ENCODE measurements around the gene ZNF662.
"Not testable (repeated sequence)": the region's sequence is repeated elsewhere in the genome, so short reads cannot be mapped to it uniquely, and the experiment has no call there.

Gene ZNF662

DNA sequence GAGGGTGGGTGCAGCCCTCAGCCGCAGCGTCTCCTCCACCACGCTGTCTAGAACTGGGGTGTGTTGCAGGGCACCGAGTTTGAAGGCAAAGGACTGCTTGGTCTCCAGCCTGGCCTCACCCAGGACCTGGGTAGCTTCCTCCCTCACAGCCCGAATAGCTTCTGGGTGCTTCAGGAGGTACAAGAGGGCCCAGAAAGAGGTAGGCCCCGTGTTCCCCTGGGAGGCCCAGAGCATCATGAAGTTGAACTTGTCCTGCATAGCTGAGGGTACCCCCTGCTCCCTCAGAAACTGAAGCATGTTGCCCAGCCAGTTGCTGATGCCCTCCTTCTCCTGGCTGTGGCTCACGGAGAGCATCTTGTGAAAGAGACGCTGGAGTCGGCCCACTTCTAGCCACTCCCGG lies 31.2 kb upstream of the ZNF662 start:
- Histone ChIP-seq H3K27ac (ENCODE audit: low read depth, low read length) (no peak overlapping the region), H3K9ac (ENCODE audit: low read length in 5 of 5) (no peak overlapping the region), H3K4me1 (ENCODE audit: control insufficient read depth in 5 of 5, insufficient read depth in 5 of 5, low read length in 5 of 5) (peaks cover 0 to 9% (median 0%) of the 10 kb centered on the region in 5 donors), H3K4me3 (ENCODE audit: low read depth in 1 of 5, low read length in 5 of 5) (no peak overlapping the region), H3K36me3 (ENCODE audit: control insufficient read depth in 5 of 5, insufficient read depth in 5 of 5, low read length in 5 of 5) (no peaks in the 10 kb centered on the region), H3K9me3 (ENCODE audit: control insufficient read depth in 5 of 5, low read length in 5 of 5) (no peaks in the 10 kb centered on the region), H3K27me3 (ENCODE audit: control insufficient read depth in 5 of 5, insufficient read depth in 4 of 5, low read length in 5 of 5) (peaks cover 0 to 4% (median 0%) of the 10 kb centered on the region in 5 donors)

DNA sequence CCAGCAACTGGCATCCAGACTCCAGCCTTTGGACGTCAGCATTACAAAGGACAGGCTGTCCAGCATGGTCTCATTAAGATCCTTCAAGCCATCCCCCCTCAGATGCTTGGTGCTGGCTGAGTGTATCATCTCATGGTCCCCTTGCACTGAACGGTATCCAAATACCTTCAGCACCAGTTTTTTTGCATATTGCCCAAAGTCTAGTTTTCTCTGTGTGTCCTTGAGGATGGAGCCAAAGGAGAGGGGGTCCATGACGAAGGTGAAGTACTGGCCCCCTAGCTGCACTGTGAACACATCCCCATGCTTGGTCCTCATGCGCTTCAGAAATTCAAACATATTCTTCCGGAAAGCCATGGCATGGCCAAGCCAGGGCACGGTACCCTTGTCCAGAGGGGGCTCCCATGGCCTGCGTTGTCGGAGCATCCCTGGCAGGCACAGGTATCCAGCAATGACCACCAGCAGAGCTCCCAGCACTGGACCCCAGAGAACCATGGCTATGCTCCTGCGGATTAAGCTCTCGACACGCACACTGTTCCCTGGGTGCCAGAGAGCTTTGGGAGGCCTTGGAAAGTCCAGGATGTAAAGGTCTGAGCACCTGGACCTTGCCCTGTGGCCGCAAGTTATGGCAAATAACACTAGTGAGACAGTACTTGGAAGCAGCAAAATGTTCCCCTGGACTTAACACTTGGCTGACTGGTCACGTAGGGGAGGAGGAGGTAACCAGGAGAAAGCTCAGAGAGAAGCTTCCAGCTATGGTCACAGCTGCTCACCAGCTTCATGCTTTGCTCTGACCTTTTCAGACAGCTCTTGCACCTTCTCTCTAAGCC lies 30.4 kb upstream of the ZNF662 start, which contains the start of gene CYP8B1:
CYP8B1 (minus strand) TSS at position 555 of the 827 bp plus-strand sequence; CDS start at position 492, 63 bp downstream.
- Histone ChIP-seq H3K27ac (ENCODE audit: low read depth, low read length) (no peak within 1 kb of the TSS), H3K36me3 (ENCODE audit: control insufficient read depth in 5 of 5, insufficient read depth in 5 of 5, low read length in 5 of 5) (no peaks in the 10 kb centered on the region), H3K9ac (ENCODE audit: low read length in 5 of 5) (no peak within 1 kb of the TSS), H3K9me3 (ENCODE audit: control insufficient read depth in 5 of 5, low read length in 5 of 5) (no peaks in the 10 kb centered on the region), H3K4me1 (ENCODE audit: control insufficient read depth in 5 of 5, insufficient read depth in 5 of 5, low read length in 5 of 5) (peaks cover 0 to 13% (median 4%) of the 10 kb centered on the region in 5 donors), H3K4me3 (ENCODE audit: low read depth in 1 of 5, low read length in 5 of 5) (no peak within 1 kb of the TSS), H3K27me3 (ENCODE audit: control insufficient read depth in 5 of 5, insufficient read depth in 4 of 5, low read length in 5 of 5) (peaks cover 0 to 4% (median 0%) of the 10 kb centered on the region in 5 donors)

GRCh38 chr3:42876401-42876800 lies 29.5 kb upstream of the ZNF662 start:
- Histone ChIP-seq H3K27ac (ENCODE audit: low read depth, low read length) (no peak overlapping the region), H3K4me3 (ENCODE audit: low read depth in 1 of 5, low read length in 5 of 5) (no peak overlapping the region), H3K36me3 (ENCODE audit: control insufficient read depth in 5 of 5, insufficient read depth in 5 of 5, low read length in 5 of 5) (no peaks in the 10 kb centered on the region), H3K4me1 (ENCODE audit: control insufficient read depth in 5 of 5, insufficient read depth in 5 of 5, low read length in 5 of 5) (peaks cover 0 to 22% (median 10%) of the 10 kb centered on the region in 5 donors), H3K9me3 (ENCODE audit: control insufficient read depth in 5 of 5, low read length in 5 of 5) (no peaks in the 10 kb centered on the region), H3K9ac (ENCODE audit: low read length in 5 of 5) (no peak overlapping the region), H3K27me3 (ENCODE audit: control insufficient read depth in 5 of 5, insufficient read depth in 4 of 5, low read length in 5 of 5) (peaks cover 0 to 4% (median 0%) of the 10 kb centered on the region in 5 donors)

GRCh38 chr3:42876940-42877720 lies 28.8 kb upstream of the ZNF662 start:
- no peak overlapping the region for H3K9ac ChIP-seq (ENCODE audit: low read length in 5 of 5)
- no peaks in the 10 kb centered on the region for H3K36me3 ChIP-seq (ENCODE audit: control insufficient read depth in 5 of 5, insufficient read depth in 5 of 5, low read length in 5 of 5)
- H3K27me3 ChIP-seq (ENCODE audit: control insufficient read depth in 5 of 5, insufficient read depth in 4 of 5, low read length in 5 of 5) = peaks cover 0 to 4% (median 0%) of the 10 kb centered on the region in 5 donors
- H3K27ac ChIP-seq (ENCODE audit: low read depth, low read length) = no peak overlapping the region
- H3K9me3 ChIP-seq (ENCODE audit: control insufficient read depth in 5 of 5, low read length in 5 of 5) = no peaks in the 10 kb centered on the region
- H3K4me3 ChIP-seq (ENCODE audit: low read depth in 1 of 5, low read length in 5 of 5) = no peak overlapping the region
- peaks cover 0 to 20% (median 11%) of the 10 kb centered on the region in 5 donors for H3K4me1 ChIP-seq (ENCODE audit: control insufficient read depth in 5 of 5, insufficient read depth in 5 of 5, low read length in 5 of 5)

- Histone ChIP-seq H3K27me3 (ENCODE audit: control insufficient read depth in 5 of 5, insufficient read depth in 4 of 5, low read length in 5 of 5) (peaks cover 0 to 4% (median 0%) of the 10 kb centered on the region in 5 donors), H3K4me3 (ENCODE audit: low read depth in 1 of 5, low read length in 5 of 5) (no peak overlapping the region), H3K27ac (ENCODE audit: low read depth, low read length) (no peak overlapping the region), H3K4me1 (ENCODE audit: control insufficient read depth in 5 of 5, insufficient read depth in 5 of 5, low read length in 5 of 5) (peaks cover 0 to 14% (median 11%) of the 10 kb centered on the region in 5 donors), H3K9me3 (ENCODE audit: control insufficient read depth in 5 of 5, low read length in 5 of 5) (no peaks in the 10 kb centered on the region), H3K36me3 (ENCODE audit: control insufficient read depth in 5 of 5, insufficient read depth in 5 of 5, low read length in 5 of 5) (no peaks in the 10 kb centered on the region), H3K9ac (ENCODE audit: low read length in 5 of 5) (no peak overlapping the region)
Measured at GRCh38 chr3:42877881-42878280, 28.1 kb upstream of the ZNF662 start.

- Histone ChIP-seq H3K27me3 (ENCODE audit: control insufficient read depth in 5 of 5, insufficient read depth in 4 of 5, low read length in 5 of 5) (peaks cover 0 to 1% (median 0%) of the 10 kb centered on the region in 5 donors), H3K9ac (ENCODE audit: low read length in 5 of 5) (peak overlapping the region in 3 of 5 donors; percentile 78 to 84 (median 81)), H3K36me3 (ENCODE audit: control insufficient read depth in 5 of 5, insufficient read depth in 5 of 5, low read length in 5 of 5) (no peaks in the 10 kb centered on the region), H3K9me3 (ENCODE audit: control insufficient read depth in 5 of 5, low read length in 5 of 5) (no peaks in the 10 kb centered on the region), H3K4me3 (ENCODE audit: low read depth in 1 of 5, low read length in 5 of 5) (peak overlapping the region; percentile 59 to 76 (median 69)), H3K4me1 (ENCODE audit: control insufficient read depth in 5 of 5, insufficient read depth in 5 of 5, low read length in 5 of 5) (peaks cover 0 to 14% (median 11%) of the 10 kb centered on the region in 5 donors), H3K27ac (ENCODE audit: low read depth, low read length) (no peak overlapping the region)
Measured at GRCh38 chr3:42880183-42880582, 25.8 kb upstream of the ZNF662 start.

- Histone ChIP-seq H3K27ac (ENCODE audit: low read depth, low read length) (no peak overlapping the region), H3K27me3 (ENCODE audit: control insufficient read depth in 5 of 5, insufficient read depth in 4 of 5, low read length in 5 of 5) (no peaks in the 10 kb centered on the region), H3K36me3 (ENCODE audit: control insufficient read depth in 5 of 5, insufficient read depth in 5 of 5, low read length in 5 of 5) (no peaks in the 10 kb centered on the region), H3K4me1 (ENCODE audit: control insufficient read depth in 5 of 5, insufficient read depth in 5 of 5, low read length in 5 of 5) (peaks cover 0 to 14% (median 11%) of the 10 kb centered on the region in 5 donors), H3K9ac (ENCODE audit: low read length in 5 of 5) (peak overlapping the region in 4 of 5 donors; percentile 64 to 84 (median 80)), H3K9me3 (ENCODE audit: control insufficient read depth in 5 of 5, low read length in 5 of 5) (no peaks in the 10 kb centered on the region), H3K4me3 (ENCODE audit: low read depth in 1 of 5, low read length in 5 of 5) (peak overlapping the region; percentile 59 to 76 (median 69))
Measured at GRCh38 chr3:42880601-42881451, 25.1 kb upstream of the ZNF662 start.

GRCh38 chr3:42883251-42883930 lies 22.6 kb upstream of the ZNF662 start:
- H3K9ac ChIP-seq (ENCODE audit: low read length in 5 of 5); H3K27me3 ChIP-seq (ENCODE audit: control insufficient read depth in 5 of 5, insufficient read depth in 4 of 5, low read length in 5 of 5); H3K9me3 ChIP-seq (ENCODE audit: control insufficient read depth in 5 of 5, low read length in 5 of 5): not testable (repeated sequence)

DNA sequence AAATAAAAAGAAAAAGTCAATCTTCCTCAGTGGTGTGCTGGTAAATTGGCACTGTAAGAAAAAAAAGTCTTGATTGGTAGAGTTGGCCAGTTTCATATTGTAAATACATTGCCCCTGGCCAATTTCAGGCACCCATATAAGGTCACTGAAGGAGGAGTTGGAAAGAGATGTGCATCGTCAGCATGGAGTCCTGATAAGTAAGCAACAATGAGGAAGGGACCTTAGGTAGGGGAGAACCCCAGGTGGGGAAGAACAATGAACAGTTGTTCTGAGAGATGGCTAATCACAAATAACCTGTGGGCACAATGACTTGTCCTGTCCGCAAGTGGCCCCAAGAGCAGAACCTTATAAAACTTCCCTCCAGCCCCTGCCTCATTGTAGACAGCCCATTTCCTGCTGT lies 21.6 kb upstream of the ZNF662 start:
- Histone ChIP-seq H3K9me3 (ENCODE audit: control insufficient read depth in 5 of 5, low read length in 5 of 5) (no peaks in the 10 kb centered on the region), H3K9ac (ENCODE audit: low read length in 5 of 5) (no peak overlapping the region), H3K27ac (ENCODE audit: low read depth, low read length) (no peak overlapping the region), H3K36me3 (ENCODE audit: control insufficient read depth in 5 of 5, insufficient read depth in 5 of 5, low read length in 5 of 5) (no peaks in the 10 kb centered on the region), H3K4me3 (ENCODE audit: low read depth in 1 of 5, low read length in 5 of 5) (no peak overlapping the region), H3K27me3 (ENCODE audit: control insufficient read depth in 5 of 5, insufficient read depth in 4 of 5, low read length in 5 of 5) (peaks cover 0 to 2% (median 0%) of the 10 kb centered on the region in 5 donors), H3K4me1 (ENCODE audit: control insufficient read depth in 5 of 5, insufficient read depth in 5 of 5, low read length in 5 of 5) (peaks cover 0 to 14% (median 11%) of the 10 kb centered on the region in 5 donors)

More at GRCh38 chr3:42883251-42883930, 22.6 kb upstream of the ZNF662 start:
- H3K4me3 ChIP-seq (ENCODE audit: low read depth in 1 of 5, low read length in 5 of 5); H3K36me3 ChIP-seq (ENCODE audit: control insufficient read depth in 5 of 5, insufficient read depth in 5 of 5, low read length in 5 of 5); H3K27ac ChIP-seq (ENCODE audit: low read depth, low read length): not testable (repeated sequence)
- H3K4me1 ChIP-seq (ENCODE audit: control insufficient read depth in 5 of 5, insufficient read depth in 5 of 5, low read length in 5 of 5) = peaks cover 0 to 14% (median 11%) of the 10 kb centered on the region in 5 donors

All from subcutaneous abdominal adipose tissue (tissue), 5 donors.